ENCODE data around the gene KRT74. TPM values are rescaled to one million over a fixed set of nuclear protein-coding genes. Genes with fewer than 3 reads are reported as not detected.

Gene KRT74
- total and polyA plus RNA-seq, 2 of the 8 experiments (the other 6 are each of a cell fraction or from before 2014, with no cell fraction given) = not detected

- TF ChIP-seq CHD7 (IDR thresholded peaks at IDR 0.05; ENCODE audit: insufficient replicate concordance, low read length) = no peak
Observed at GRCh38 chr12:52558781-52559445, 14.7 kb downstream of the KRT74 start (continued).
